IPS-NIHi7 (cell line): ENCODE data around the gene TESK2.
A peak's percentile ranks its signal among the peaks of the same experiment; 100 is the strongest.

Experiments
- DNase-seq: peaks from one replicate; pipeline ENCODE4 v3.0.0; 2012; ENCODE audit warnings: mixed read lengths; ENCODE audit errors: extremely low spot score

Gene TESK2

DNA sequence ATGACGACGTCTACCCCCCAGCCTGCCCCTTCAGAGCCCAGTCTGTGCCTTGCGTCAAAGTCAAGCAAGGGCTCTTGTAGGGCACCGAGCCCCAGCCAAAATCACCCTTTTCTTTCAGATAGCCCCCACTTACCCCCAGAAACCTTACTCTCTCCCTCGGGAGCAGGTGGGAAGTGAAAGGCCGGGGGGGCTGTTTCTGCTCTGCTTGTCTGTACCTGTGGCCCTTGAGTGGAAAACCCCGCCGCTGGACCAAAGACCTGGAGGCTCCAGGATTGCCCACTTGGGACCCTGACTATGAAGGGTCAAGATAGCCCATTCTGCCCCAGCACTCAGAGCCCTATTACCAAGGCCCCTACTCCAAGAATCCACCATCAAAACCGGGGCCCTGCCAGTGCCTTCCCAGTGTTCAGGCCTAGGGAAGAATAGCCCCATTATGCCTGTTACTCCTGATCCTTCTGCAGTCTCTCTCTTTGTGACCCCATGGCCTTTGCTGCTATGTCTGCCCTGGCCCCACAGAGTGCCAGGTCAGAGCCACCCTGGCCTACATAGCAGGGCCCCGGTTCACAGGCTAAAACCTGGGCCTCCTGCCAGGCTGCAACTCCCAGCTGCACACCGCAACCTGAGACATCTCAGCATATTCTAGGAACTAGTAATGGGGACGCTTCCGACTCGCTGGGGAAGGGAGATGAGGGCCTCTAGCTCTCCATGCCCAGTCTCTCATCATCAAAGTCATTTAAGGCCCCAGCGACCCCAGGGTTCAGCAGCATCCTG lies 186.5 kb downstream of the TESK2 start:
- no peak for DNase-seq

DNA sequence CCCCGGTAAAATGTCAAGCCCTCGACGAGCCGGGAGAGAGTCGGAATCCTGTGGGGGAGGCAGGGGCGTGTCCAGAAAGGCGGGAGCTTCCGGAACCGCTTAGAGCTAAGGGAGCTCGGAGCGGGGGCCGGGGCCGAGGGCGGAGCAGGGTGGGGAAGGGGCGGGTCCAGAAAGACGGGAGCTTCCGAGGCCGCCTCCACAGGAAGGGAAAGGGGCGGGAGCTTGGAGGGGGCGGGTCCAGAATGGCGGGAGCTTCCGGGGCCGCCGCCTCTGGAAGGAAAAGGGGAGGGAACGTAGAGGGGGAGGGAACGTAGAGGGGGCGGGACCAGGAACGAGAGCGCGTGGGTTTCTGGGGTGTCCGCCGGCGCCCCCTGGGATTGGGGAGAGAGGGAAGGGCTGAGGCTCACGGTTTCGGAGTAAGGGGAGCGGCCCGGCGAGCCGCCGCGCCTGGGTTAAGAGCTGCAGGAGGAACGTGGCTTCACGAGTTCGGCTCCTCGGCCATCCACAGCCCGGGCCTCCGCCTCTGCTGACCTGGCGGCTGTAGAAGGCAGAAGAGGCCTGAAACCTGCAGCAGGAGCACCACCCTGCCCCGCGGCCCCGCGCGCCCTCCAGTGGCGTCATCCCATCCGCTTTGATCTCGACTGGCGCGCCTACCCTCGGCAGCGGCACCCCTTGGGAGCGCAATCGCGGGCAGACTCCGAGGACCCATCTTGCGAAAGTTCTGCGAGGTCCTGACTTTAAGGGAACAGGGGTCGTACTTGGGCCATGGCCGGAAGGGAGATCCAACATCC lies 187.2 kb downstream of the TESK2 start:
- DNase-seq = peak; percentile 99

DNA sequence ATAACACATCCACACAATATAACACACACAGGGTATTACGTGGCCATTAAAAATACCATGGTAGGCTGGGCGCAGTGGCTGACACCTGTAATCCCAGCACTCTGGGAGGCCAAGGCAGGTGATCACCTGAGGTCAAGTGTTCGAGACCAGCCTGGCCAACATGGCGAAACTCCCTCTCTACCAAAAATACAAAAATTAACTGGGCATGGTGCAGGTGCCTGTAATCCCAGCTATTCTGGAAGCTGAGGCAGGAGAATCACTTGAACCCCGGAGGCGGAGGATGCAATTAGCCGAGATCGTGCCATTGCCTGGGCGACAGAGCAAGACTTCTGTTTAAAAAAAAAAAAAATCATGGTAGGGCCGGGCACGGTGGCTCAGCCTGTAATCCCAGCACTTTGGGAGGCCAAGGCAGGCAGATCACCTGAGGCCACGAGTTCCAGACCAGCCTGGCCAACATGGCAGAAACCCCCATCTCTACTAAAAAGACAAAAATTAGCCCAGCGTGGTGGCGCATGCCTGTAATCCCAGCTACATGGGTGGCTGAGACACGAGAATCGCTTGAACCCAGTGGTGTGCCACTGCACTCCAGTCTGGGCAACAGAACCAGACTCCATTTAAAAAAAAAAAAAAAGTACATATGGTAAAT lies 188.3 kb downstream of the TESK2 start:
- DNase-seq = no peak

DNA sequence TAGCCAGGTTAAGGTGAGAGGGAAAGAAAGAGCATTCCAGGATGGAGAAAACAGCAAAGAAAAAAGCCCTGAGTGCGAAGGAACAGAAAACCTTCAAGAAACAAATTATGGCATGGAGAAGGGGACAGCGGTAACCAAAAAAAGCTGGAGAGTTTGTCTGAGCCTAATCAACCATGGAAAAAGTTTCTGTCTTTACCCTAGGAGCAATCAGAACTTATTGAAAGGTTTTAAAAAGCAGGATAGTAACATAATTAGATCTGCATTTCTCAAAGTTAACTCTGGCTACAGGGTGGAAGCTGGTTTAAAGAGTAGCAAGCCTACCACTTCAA lies 190.3 kb downstream of the TESK2 start:
- DNase-seq = no peak

DNA sequence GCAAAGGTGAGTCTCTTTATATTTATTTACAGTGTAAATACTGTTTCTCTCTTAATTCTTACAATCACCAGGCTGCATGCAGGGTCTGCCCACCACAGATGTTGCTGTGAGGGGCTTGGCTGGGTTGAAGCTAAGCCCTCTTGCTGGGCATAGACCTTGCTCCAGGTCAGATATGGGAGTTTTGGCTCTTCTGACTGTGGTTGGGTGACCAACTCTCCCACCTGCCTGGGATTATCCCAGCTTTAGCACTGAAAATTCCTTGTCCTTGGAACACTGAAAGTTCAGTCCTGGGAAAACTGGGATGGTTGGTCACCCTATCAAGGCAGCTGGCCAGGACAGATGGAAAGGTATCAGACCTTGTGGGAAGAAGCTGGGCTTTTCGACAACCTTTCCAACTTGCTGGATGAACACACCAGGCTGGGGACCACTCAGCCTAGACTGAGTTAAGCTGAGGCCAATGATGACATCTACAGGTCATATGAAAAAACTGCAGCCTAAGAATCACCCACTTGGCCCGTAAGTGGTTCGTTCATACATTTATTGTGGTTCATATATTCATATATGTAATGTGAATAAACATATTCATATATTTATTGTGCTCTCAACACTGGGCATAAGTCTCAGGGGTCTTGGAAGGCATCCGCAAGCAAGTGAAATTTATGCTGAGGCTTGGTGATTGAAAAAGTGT lies 190.8 kb downstream of the TESK2 start:
- peak; percentile 80 for DNase-seq

DNA sequence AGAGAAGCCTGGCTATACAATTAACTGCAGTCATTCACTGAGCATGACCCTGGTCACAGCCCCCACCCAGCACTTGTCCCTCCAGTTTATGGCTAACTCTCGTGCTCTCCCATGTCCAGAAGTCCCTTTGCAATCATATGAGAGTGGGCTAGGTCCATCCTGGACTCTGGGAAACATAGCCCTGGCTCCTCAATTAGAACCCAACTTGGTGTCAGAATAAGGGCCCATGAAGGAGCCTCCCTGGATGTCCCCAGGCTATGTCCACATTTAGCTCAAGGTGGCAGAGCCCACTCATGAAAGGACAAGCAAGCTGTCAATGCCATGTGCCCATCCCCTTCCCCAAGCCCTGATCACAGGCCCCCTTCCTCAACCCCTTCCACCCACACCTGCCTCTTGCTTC lies 191.7 kb downstream of the TESK2 start:
- no peak for DNase-seq

DNA sequence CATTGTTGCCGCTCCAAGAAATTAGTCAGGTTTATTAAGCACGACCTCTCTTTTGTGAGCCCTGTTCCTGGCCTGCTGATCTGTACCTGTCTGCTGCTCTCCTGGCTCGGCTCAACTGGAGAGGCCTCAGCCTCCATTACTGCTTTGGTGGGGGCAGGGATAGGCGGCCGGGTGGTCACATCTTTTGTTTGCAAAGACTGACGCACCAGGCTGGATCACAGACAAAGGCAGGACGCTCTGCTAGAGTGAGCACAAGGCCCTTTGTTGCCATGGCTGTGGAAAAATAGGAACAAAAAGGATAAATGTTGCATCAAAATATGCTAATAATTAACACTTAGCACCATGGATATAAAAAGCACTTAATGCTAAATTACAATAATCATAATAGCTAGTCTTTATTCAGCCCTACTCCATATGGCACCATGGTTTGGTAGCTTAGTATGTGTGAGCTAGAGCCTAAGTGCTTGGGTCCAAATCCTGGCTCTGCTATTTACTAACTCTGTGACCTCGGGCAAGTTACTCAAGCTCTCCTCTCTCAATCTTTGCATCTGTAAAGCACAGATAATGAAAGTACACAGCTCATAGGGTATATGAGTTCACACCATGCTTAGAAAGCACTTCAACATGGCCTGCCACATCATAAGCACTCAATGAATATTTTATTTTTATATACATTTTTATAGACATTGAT lies 193.2 kb downstream of the TESK2 start:
- no peak for DNase-seq
